ENCODE data around the gene FGD5. TPM values are rescaled to one million over a fixed set of nuclear protein-coding genes. Genes with fewer than 3 reads are reported as not detected.
A peak's percentile ranks its signal among the peaks of the same experiment; 100 is the strongest.

The FGD5 gene
- total RNA-seq, 2 donors from 2014 or later = not detected

GRCh38 chr3:14922863-14923262, 104.1 kb downstream of the FGD5 start:
- Mint-ChIP-seq H3K4me3 (no peak overlapping the region), H3K27me3 (peaks cover 4% of the 10 kb centered on the region), H3K4me1 (peaks cover 6% of the 10 kb centered on the region), H3K27ac (no peak overlapping the region), H3K36me3 (ENCODE audit: low read depth) (peaks cover 2% of the 10 kb centered on the region)
- H3K9me3 ChIP-seq (ENCODE audit: control insufficient read depth, low read length, poor library complexity, severe bottlenecking) = no peaks in the 10 kb centered on the region
- no peak for ATAC-seq
- no peak for DNase-seq

DNA sequence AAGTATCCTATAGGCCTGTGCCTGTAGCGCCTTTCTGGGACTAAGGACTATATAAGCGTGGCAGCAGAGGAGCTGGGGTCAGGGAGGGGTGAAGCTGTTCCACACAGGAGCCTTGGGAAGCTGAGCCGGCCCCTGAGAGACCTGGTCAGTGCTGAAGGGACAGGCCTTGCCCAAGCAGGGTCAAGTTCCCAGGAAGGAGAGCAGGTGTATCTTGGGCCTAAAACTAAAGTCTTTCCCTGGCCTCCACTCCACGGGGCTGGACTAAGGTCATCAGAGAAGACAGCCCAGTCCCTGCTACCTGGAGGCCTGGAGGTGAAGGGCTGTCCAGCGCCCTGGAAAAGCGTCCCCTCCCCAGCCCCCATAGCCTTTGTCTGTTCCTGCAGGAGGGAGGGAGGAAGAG, 104.7 kb downstream of the FGD5 start:
- DNase-seq (no peak), ATAC-seq (no peak)
- Mint-ChIP-seq H3K4me3 (no peak overlapping the region), H3K27ac (no peak overlapping the region), H3K36me3 (ENCODE audit: low read depth) (no peaks in the 10 kb centered on the region), H3K27me3 (no peaks in the 10 kb centered on the region), H3K4me1 (peaks cover 6% of the 10 kb centered on the region)
- no peaks in the 10 kb centered on the region for H3K9me3 ChIP-seq (ENCODE audit: control insufficient read depth, low read length, poor library complexity, severe bottlenecking)

GRCh38 chr3:14925729-14926591, 107.2 kb downstream of the FGD5 start:
- Mint-ChIP-seq H3K36me3 (ENCODE audit: low read depth) (no peaks in the 10 kb centered on the region), H3K27ac (no peak overlapping the region), H3K4me3 (no peak overlapping the region), H3K4me1 (peaks cover 3% of the 10 kb centered on the region), H3K27me3 (no peaks in the 10 kb centered on the region)
- no peak for ATAC-seq
- no peak for DNase-seq
- no peaks in the 10 kb centered on the region for H3K9me3 ChIP-seq (ENCODE audit: control insufficient read depth, low read length, poor library complexity, severe bottlenecking)

GRCh38 chr3:14926592-14926991, 107.8 kb downstream of the FGD5 start:
- Mint-ChIP-seq H3K36me3 (ENCODE audit: low read depth) (no peaks in the 10 kb centered on the region), H3K27me3 (no peaks in the 10 kb centered on the region), H3K27ac (no peak overlapping the region), H3K4me3 (no peak overlapping the region), H3K4me1 (no peaks in the 10 kb centered on the region)
- DNase-seq = no peak
- no peak for ATAC-seq
- no peaks in the 10 kb centered on the region for H3K9me3 ChIP-seq (ENCODE audit: control insufficient read depth, low read length, poor library complexity, severe bottlenecking)

GRCh38 chr3:14927308-14927707, 108.5 kb downstream of the FGD5 start:
- no peaks in the 10 kb centered on the region for H3K9me3 ChIP-seq (ENCODE audit: control insufficient read depth, low read length, poor library complexity, severe bottlenecking)
- Mint-ChIP-seq H3K36me3 (ENCODE audit: low read depth) (no peaks in the 10 kb centered on the region), H3K4me1 (no peaks in the 10 kb centered on the region), H3K4me3 (no peak overlapping the region), H3K27me3 (no peaks in the 10 kb centered on the region), H3K27ac (no peak overlapping the region)
- DNase-seq (no peak), ATAC-seq (no peak)

DNA sequence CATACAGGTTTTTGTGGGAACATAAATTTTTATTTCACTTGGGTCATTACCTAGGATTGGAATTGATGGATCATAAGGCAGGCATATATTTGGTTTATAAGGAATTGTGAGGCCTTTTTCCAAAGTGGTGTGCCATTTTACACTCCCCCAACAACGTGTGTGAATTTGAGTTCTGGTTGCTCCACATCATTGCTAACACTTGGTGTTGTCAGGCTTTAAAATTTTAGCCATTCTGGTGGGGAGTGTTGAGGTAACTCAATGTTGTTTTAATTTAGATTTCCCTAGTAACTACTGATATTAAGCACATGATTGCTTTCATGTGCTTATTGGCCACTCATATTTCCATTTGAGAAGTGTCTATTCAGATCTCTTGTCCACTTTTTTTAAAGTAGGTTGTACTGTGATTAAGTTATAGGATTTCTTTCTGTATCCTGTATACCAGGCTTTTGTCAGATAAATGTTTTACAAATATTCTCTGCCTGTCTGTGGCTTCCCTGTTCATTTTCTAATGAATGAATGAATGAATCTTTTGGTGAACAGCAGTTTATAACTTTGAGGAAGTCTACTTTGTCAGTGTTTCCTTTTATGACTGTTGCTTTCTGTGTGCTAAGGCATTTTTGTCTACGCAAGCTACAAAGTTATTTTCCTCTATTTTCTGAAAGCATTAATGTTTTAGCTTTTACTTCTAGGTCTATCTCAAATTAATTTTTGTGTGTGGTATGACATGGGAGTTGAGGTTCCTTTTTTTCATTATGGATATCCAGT, 110.7 kb downstream of the FGD5 start:
- no peak overlapping the region for H3K27ac Mint-ChIP-seq
- H3K9me3 ChIP-seq (ENCODE audit: control insufficient read depth, low read length, poor library complexity, severe bottlenecking) = no peaks in the 10 kb centered on the region
- DNase-seq (no peak), ATAC-seq (no peak)
- H3K36me3 Mint-ChIP-seq (ENCODE audit: low read depth) = no peaks in the 10 kb centered on the region
- H3K27me3 Mint-ChIP-seq = peaks cover 4% of the 10 kb centered on the region
- H3K4me1 Mint-ChIP-seq = no peaks in the 10 kb centered on the region
- no peak overlapping the region for H3K4me3 Mint-ChIP-seq

- ATAC-seq (no peak), DNase-seq (no peak)
- no peaks in the 10 kb centered on the region for H3K9me3 ChIP-seq (ENCODE audit: control insufficient read depth, low read length, poor library complexity, severe bottlenecking)
- H3K36me3 Mint-ChIP-seq (ENCODE audit: low read depth) = no peaks in the 10 kb centered on the region
- H3K4me3 Mint-ChIP-seq = no peak overlapping the region
- H3K27me3 Mint-ChIP-seq = peaks cover 4% of the 10 kb centered on the region
- no peaks in the 10 kb centered on the region for H3K4me1 Mint-ChIP-seq
- no peak overlapping the region for H3K27ac Mint-ChIP-seq
Measured at GRCh38 chr3:14933820-14934425, 115.2 kb downstream of the FGD5 start.

- no peaks in the 10 kb centered on the region for H3K4me1 Mint-ChIP-seq
- no peak overlapping the region for H3K4me3 Mint-ChIP-seq
- no peaks in the 10 kb centered on the region for H3K9me3 ChIP-seq (ENCODE audit: control insufficient read depth, low read length, poor library complexity, severe bottlenecking)
- no peaks in the 10 kb centered on the region for H3K36me3 Mint-ChIP-seq (ENCODE audit: low read depth)
- peak overlapping the region; percentile 4 for H3K27ac Mint-ChIP-seq
- DNase-seq (no peak), ATAC-seq (no peak)
- H3K27me3 Mint-ChIP-seq = peaks cover 4% of the 10 kb centered on the region
Measured at GRCh38 chr3:14935592-14936345, 117.0 kb downstream of the FGD5 start.

- no peaks in the 10 kb centered on the region for H3K9me3 ChIP-seq (ENCODE audit: control insufficient read depth, low read length, poor library complexity, severe bottlenecking)
- no peak for ATAC-seq
- no peak overlapping the region for H3K4me3 Mint-ChIP-seq
- DNase-seq = no peak
- H3K27me3 Mint-ChIP-seq = no peaks in the 10 kb centered on the region
- H3K4me1 Mint-ChIP-seq = peaks cover 5% of the 10 kb centered on the region
- H3K27ac Mint-ChIP-seq = no peak overlapping the region
- no peaks in the 10 kb centered on the region for H3K36me3 Mint-ChIP-seq (ENCODE audit: low read depth)
Measured at GRCh38 chr3:14938954-14939353, 120.2 kb downstream of the FGD5 start.

DNA sequence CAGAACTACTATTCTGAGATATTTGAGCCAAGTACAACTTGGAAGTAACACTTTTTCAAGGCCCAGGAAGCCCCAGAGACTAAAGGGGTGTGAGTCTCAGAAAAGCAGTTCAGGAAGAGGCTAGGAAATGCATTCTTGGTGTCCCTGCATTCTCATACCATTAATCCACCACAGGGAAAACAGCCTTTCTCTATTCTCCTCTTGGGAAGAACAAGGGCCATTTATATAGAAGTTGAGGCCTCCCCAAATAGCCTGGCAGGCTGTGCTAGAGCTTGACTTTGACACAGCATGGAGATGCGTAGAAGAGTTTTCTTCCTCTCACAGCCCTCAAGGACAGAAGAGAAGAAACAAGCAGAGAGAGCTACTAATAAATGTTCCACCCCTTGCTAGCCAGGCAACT, 123.1 kb downstream of the FGD5 start:
- ATAC-seq (no peak), DNase-seq (no peak)
- Mint-ChIP-seq H3K4me1 (peaks cover 16% of the 10 kb centered on the region), H3K27ac (peak overlapping the region; percentile 59), H3K27me3 (no peaks in the 10 kb centered on the region), H3K4me3 (no peak overlapping the region), H3K36me3 (ENCODE audit: low read depth) (peaks cover 2% of the 10 kb centered on the region)
- H3K9me3 ChIP-seq (ENCODE audit: control insufficient read depth, low read length, poor library complexity, severe bottlenecking) = no peaks in the 10 kb centered on the region

DNA sequence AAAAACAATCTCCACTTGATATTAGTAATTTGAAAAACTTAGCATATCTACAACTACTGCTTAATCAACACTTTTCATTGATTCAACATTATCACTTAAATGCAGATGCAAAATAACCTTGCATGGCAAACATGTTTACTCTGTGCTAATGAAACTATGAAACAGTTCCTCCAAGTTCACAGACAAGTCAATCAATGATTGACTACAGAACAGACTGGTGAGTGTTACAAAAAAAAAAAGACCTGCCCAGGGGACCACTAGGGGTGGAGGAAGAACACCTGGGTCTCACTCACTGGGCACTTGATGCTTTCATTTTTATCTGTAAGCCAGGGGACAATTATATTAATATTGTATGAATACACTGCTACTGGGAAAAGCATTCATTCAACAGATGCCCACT, 124.3 kb downstream of the FGD5 start:
- Mint-ChIP-seq H3K4me1 (peaks cover 19% of the 10 kb centered on the region), H3K27ac (no peak overlapping the region)

DNA sequence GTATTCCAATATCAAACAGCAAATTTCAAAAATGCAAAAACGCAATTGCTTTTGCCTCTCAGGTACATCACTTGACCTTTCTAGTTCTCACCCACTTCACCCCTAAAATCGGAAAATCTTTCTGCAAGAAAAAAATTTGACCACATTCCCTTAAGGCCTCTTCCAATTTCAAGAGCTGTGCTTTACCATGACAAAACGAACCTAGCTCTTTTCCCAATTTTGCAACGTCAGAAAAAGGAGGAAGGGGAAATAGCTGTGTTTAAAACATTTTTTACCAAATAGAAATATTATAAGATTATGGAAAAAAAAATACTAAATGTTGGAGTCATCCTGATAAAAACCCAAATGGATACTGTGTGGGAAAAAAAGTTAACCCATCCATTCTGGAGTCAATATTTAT, 127.5 kb downstream of the FGD5 start:
- H3K9me3 ChIP-seq (ENCODE audit: control insufficient read depth, low read length, poor library complexity, severe bottlenecking) = no peaks in the 10 kb centered on the region
- Mint-ChIP-seq H3K36me3 (ENCODE audit: low read depth) (peaks cover 2% of the 10 kb centered on the region), H3K4me3 (peak overlapping the region; percentile 99), H3K4me1 (peaks cover 33% of the 10 kb centered on the region), H3K27ac (peak overlapping the region; percentile 99), H3K27me3 (no peaks in the 10 kb centered on the region)
- ATAC-seq (no peak), DNase-seq (no peak)

More for the DNA sequence above, 124.3 kb downstream of the FGD5 start:
- Mint-ChIP-seq H3K36me3 (ENCODE audit: low read depth) (peaks cover 2% of the 10 kb centered on the region), H3K27me3 (no peaks in the 10 kb centered on the region), H3K4me3 (no peak overlapping the region)
- DNase-seq = no peak
- no peak for ATAC-seq
- no peaks in the 10 kb centered on the region for H3K9me3 ChIP-seq (ENCODE audit: control insufficient read depth, low read length, poor library complexity, severe bottlenecking)

GRCh38 chr3:14946739-14947099, 128.0 kb downstream of the FGD5 start:
- Mint-ChIP-seq H3K4me1 (peaks cover 37% of the 10 kb centered on the region), H3K36me3 (ENCODE audit: low read depth) (peaks cover 2% of the 10 kb centered on the region), H3K4me3 (peak overlapping the region; percentile 99), H3K27me3 (no peaks in the 10 kb centered on the region), H3K27ac (peak overlapping the region; percentile 99)
- DNase-seq = no peak
- ATAC-seq = no peak
- H3K9me3 ChIP-seq (ENCODE audit: control insufficient read depth, low read length, poor library complexity, severe bottlenecking) = no peaks in the 10 kb centered on the region
